Skin of body (tissue), 2 donors: Measurements from ENCODE around the gene MAD1L1. TPM values are rescaled to one million over a fixed set of nuclear protein-coding genes. Genes with fewer than 3 reads are reported as not detected.
"Not testable (repeated sequence)": the region's sequence is repeated elsewhere in the genome, so short reads cannot be mapped to it uniquely, and the experiment has no call there.

ENCODE experiments used
- DNase-seq: peaks from one replicate; lab custom pipeline; 2025; lab: John Stamatoyannopoulos, UW
- total RNA-seq: library from RNA; depleted of rRNA; stranded (reverse); fragments of >200 nt; gene quantifications from one replicate; pipeline ENCODE4 v1.2.3, GENCODE V29; 2014

The MAD1L1 gene
- total RNA-seq, 1 donor from 2014 or later, result 28.5 TPM

GRCh38 chr7:1824882-1825646 is 407.7 kb downstream of the MAD1L1 start:
- not testable (repeated sequence) for DNase-seq

DNA sequence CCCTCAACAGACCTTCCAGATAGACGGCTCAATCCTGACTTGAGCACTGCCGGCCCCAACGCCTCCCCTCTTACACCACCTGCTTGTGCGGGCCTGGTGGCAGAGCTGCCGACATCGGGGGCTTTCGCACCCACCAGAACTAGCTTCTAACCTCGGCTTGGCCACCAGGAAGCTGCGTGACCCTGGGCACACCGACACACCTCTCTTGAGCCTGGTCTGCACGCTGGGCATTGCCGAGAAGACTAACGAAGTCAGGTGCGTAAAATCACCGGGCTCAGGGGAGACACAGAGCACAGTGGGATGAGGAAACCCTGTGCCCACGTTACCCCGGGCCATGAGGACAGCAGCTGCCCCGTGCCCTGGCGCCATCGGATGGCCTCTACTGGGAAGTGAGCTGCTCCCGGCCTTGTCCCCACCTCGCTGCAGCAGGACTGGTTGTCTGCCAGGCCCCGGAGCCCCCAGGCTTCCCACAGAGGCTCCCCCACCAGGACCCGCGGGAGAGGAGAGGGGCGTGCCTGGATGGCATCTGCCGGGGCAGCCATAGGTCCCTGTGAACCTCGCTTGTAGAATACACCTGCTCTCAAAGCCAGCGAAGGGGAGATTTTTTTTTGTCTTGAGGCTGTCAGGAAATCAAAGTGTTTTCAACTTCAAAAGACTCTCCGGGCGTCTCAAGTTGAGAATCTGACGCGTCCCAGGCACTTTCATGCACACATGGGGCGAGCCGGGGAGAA is 408.4 kb downstream of the MAD1L1 start:
- not testable (repeated sequence) for DNase-seq

DNA sequence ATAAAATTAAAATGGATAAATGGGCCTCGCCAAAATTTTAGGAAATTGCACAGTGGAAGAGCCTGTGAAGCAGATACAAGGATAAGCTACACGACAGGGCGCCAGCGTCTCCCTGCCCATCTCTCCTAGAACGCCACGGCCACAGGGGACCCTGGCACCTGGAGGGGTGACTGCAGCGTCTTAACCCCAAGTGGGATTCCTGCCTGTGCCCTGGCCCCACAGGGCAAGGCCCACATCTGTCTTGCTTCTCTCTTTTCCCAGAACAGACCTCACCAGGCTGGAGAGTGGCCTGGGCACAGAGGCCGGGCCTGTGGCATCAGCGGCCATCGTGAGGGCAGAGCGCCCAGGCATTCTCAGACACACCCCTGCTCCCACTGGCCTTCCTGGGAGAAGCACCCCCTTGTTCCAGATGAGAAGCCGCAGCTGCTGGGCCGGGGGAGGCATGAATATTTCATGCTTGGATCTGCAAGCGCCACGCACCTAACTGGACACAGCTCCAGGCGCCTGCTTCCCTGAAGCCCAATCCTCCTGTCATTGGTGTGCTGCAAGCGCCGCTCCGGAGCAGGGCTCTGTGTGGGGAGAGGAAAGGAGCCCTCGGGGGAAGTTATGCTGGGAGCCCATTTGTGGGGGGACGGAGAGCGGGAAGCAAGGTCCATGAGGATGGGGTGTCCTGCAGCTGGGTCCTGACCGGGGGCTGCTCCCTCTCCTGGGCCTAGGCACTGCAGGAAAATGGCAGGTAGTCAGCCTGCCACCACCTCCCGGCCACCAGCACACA is 409.2 kb downstream of the MAD1L1 start:
- DNase-seq, result no peak

- DNase-seq, result no peak
Observed at GRCh38 chr7:1819259-1819841, 413.4 kb downstream of the MAD1L1 start.

DNA sequence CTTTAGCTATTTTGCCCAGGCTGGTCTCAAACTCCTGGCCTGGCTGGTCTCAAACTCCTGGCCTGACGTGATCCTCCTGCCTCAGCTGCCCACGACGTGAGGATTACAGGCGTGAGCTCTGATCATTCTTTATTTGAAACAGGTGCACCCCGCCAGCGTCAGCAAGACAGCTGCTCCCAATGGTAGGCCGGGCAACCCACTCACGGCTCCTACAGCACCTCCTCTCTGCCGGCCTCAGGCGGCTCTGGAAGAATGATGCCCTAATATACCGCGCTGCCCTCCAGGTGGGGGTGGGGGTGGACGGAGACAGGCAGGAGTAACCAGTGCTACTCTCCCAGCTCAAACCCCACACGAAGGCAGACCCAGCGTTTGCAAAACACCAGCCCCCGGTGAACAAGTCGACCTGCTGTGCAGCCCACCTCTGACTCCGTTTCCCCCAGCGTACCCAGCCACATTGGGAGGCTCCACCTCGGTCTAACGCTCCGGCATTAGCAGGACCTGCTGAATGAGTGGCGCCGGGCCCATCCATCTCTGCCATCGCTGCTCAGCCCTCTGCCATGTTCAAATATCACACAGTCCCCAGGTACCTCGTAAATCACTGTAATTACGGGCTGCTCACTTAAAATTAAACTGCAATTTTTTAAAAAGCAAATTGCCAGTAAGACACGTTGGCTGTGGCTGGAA is 414.0 kb downstream of the MAD1L1 start:
- no peak for DNase-seq

DNA sequence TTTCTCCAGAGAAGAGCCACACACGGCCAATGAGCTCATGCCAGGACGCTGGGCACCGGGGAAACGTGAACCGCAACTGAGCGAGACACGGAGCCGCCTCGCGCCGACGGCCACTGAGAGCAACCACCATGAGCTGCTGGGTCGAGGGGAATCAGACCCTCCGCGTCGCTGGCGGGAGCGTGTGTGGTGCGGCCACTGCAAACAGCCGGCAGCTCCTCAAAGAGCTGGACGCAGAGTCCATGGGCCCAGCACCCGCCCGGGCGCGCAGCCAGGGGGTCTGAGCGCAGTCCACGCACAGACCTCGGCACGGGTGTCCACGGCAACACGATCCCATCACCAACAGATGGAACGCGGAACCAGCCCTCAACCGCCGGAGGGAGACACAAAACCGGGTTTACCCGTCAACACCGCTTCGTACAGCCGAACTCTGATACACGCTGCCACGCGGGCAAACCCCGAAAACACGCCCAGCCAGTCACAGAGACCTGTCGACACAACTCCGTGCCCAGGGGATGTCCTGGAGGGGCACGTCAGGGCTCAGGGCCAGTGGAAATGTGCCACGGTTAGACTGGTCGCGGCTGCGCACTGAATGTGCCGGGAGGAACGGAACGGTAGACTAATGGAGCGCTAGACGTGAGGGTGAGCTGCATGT is 415.6 kb downstream of the MAD1L1 start:
- no peak for DNase-seq

DNA sequence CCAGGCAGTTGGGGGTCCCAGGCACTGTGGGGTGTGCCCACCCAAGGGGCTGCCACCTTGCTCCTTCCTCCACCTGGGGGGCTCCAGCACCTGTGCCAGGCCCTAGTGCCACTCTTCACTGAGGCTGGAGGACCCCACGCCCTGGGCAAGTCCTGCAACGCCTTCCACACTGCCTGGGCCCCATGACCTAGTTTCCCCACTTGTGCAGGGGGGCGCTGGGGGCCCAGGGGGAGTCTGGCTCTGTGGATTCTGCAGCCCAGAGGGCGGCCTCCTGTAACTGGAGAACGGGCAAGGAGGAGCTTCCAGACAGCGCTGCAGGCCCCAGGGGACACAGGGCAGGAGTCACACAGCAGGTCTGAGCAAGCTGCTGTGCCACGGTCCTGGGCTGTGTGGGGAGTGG is 416.3 kb downstream of the MAD1L1 start:
- DNase-seq, result not testable (repeated sequence)

- not testable (repeated sequence) for DNase-seq
Observed at GRCh38 chr7:1815551-1816281, 417.0 kb downstream of the MAD1L1 start.

GRCh38 chr7:1815051-1815481 is 417.7 kb downstream of the MAD1L1 start:
- no peak for DNase-seq

DNA sequence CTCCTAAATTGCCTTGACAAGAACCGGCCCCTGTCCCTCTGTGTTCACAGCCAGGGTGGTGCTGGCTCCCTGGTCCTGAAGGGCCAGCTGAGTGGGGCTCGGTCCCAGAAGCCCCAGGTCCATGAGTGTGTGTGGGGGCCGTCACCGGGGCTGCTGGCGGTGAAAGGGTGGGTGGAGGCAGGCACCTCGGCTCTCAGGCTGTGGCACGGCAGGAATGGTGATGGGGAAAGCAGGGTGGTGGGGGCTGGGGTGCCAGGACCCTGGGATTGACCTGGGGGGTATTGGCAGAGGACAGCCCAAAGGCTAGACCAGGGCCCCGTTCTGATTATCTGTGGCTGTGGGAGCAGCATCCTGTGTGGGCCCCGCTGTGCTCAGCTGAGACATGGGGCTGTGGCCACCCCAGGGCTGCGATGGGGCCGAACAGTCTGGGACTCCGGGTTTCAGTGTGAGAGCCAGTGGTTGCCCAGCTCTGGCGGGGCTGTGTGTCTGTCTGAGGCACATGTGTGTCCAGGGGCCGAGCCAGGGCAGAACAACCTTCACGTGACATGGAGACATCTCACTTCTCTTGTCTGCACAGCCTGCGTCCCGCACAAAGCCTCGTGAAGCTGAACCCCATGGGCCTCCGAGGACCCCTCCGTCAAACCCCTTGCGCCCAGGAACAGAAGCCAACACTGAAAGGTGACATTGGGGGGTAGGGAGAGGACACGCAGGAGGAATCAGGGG is 418.5 kb downstream of the MAD1L1 start:
- no peak for DNase-seq

- no peak for DNase-seq
Observed at GRCh38 chr7:1813394-1814088, 419.2 kb downstream of the MAD1L1 start.

GRCh38 chr7:1812509-1813393 is 420.0 kb downstream of the MAD1L1 start:
- DNase-seq, result no peak

GRCh38 chr7:1811850-1812508 is 420.8 kb downstream of the MAD1L1 start:
- no peak for DNase-seq

DNA sequence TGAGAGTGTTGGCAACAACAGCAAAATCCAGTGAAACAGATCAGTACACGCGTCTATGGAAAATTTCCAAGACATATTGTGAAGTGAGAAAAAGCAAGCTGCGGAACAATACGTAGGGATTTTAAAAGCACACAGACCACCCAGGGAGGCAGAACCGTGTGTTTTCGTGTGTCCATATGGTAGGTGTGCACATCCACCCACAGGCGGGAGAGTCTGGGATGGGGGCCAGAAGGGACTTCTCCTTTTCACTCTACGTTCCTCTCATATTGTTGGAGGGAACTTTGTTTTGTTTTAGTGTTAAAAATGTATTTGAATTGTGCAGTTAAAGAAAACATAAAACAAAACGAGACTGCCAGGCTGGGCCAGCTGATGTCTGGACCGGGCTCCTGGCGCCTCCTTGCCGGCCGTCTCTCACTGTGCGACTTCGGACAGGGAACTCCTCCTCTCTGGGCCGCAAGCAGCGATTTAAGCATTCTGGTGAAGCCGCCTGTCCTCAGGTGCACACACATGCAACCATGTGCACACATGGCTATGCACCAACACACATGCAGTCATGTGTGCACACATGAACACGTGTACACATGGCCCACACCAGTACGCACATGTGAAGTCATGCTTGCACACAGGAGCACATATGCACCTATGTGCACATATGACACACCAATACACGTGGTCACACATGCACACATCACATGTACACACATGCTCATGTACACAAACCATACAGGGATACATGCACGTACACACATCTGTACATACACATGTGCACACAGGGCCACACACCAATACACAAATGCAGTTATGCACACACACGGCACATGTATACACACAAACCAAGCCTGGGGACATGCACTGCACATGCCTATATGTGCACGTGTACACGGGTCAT is 421.5 kb downstream of the MAD1L1 start:
- peak; percentile 75 for DNase-seq

DNA sequence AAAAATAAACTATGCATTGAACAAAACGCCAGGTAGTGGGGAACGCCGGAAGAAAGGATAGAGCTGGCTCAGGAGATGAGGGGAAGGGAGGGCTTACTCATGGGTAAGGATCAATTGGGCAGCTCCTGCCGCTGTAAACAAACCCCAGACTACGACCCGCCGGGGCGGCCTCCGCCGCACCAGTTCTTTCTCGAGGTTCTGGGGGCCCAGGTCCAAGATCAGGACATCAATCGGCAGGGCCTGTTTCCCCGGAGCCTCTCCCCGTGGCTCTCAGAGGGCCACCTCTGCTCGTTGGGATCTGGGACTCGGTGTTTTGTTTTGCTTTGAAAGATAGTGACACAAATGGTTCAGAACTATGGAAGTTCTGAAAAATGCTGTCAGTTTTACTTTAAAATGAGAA is 422.2 kb downstream of the MAD1L1 start:
- DNase-seq, result no peak
